Heart left ventricle (tissue), 16 donors: Measurements from ENCODE around the gene FAM131C. TPM values are rescaled to one million over a fixed set of nuclear protein-coding genes. Genes with fewer than 3 reads are reported as not detected.
"Not testable (repeated sequence)": the region's sequence is repeated elsewhere in the genome, so short reads cannot be mapped to it uniquely, and the experiment has no call there.

ENCODE experiments used
- ATAC-seq, 4 donors: fragments of 200-7000 bp; cut with Tn5 transposase; one replicate each; pipeline ENCODE4 v1.9.1; 2020 to 2022; ENCODE audit warnings: moderate library complexity in 4 of 4, mild to moderate bottlenecking in 3 of 4, moderate number of reproducible peaks in 1 of 4
- DNase-seq, 5 donors: peaks; one replicate each; pipeline ENCODE4 v3.0.0-alpha.2; 2020
- H3K27ac ChIP-seq, 12 donors: fragments of 200-600 bp; sonication (generic) in 4 of 12; one replicate each; pipeline versions ENCODE4 v1.5.0 to v1.8.0; 2016 to 2022; ENCODE audit warnings: mild to moderate bottlenecking in 2 of 12
- H3K27me3 ChIP-seq, 9 donors: fragments of 200-600 bp; sonication (generic) in 2 of 9; one replicate each; pipeline versions ENCODE4 v1.5.1 to v1.8.0; 2016 to 2022; ENCODE audit warnings: mild to moderate bottlenecking in 3 of 9
- H3K36me3 ChIP-seq, 9 donors: fragments of 200-600 bp; sonication (generic) in 2 of 9; one replicate each; pipeline versions ENCODE4 v1.5.0 to v1.8.0; 2018 to 2022; ENCODE audit warnings: mild to moderate bottlenecking in 2 of 9
- H3K4me1 ChIP-seq, 12 donors: fragments of 200-600 bp; sonication (generic) in 4 of 12; one replicate each; pipeline versions ENCODE4 v1.5.0 to v1.8.0; 2016 to 2022; ENCODE audit warnings: mild to moderate bottlenecking in 3 of 12
- H3K4me3 ChIP-seq, 12 donors: fragments of 200-600 bp; sonication (generic) in 4 of 12; one replicate each; pipeline versions ENCODE4 v1.5.0 to v1.8.0; 2017 to 2022; ENCODE audit warnings: mild to moderate bottlenecking in 9 of 12, moderate library complexity in 4 of 12
- H3K9me3 ChIP-seq, 12 donors: fragments of 200-600 bp; sonication (generic) in 4 of 12; one replicate each; pipeline versions ENCODE4 v1.5.0 to v1.8.0; 2016 to 2022; ENCODE audit warnings: mild to moderate bottlenecking in 1 of 12
- CTCF ChIP-seq, 12 donors: fragments of 200-600 bp; sonication (generic) in 4 of 12; IDR thresholded peaks; one replicate each; pipeline versions ENCODE4 v1.5.0 to v1.8.0; 2018 to 2022; ENCODE audit warnings: antibody characterized with exemption in 12 of 12, mild to moderate bottlenecking in 5 of 12
- POLR2A ChIP-seq, 2 donors: fragments of 450-650 bp; IDR thresholded peaks; one replicate each; pipeline ENCODE4 v1.6.1; 2017; ENCODE audit warnings: antibody characterized with exemption in 2 of 2, mild to moderate bottlenecking in 2 of 2, moderate library complexity in 2 of 2
- WGBS, 4 donors: extraction: QIAGEN DNeasy Blood & Tissue Kit in 2 of 4; methylation state at CpG; one replicate each; pipeline versions ENCODE4 v1.1.5 to v1.1.7; 2013 to 2018; 5-methylcytosine and 5-hydroxymethylcytosine counted together
- intact Hi-C, 10 donors: fragments of 100-400 bp; cut with DNase I; formaldehyde crosslinking; loops; one replicate each; pipeline versions ENCODE4 v1.11.1 to v1.14.2; 2022
- polyA plus RNA-seq, 2 donors: library from polyadenylated mRNA; stranded (reverse); fragments of 200-250 nt; gene quantifications; one replicate each; pipeline ENCODE4 v1.2.3, GENCODE V29; 2013
- total RNA-seq, 9 donors: library from RNA; depleted of rRNA in 2 of 9; stranded (reverse); fragments of >200 nt in 2 of 9; fragmentation: NEBNext Ultra II Directional in 3 of 9; extraction: Animal tissue kit (Norgen Biotek cat#: 25700) in 3 of 9; gene quantifications; one replicate each; pipeline versions ENCODE4 v1.1.0 to v1.2.4, GENCODE V29; 2016 to 2023
- donor health status: ischemic (EF 13 %, LVEDD 7.1; RV severe dilation, severe dysfunction).
- donor health status: healthy with polysubstance abuse.
- donor health status: DM: no; HTN: yes; CAD: no.
- donor health status: DM: no; HTN: no; CAD: no.
- donor health status: ischemic (EF 25% LVEDD 6.9; RV normal size, moderate dysfunction).
- donor health status: ischemic (EF 25% LVEDD 5.7; RV mildly dilated, moderate dysfunction).
- donor health status: healthy.
- donor health status: DM: yes; HTN: yes; CAD: no.
- donor health status: ischemic (EF 35%, LVEDD 5.7; RV mildly dilated, moderate dysfunction).
- donor health status: nonischemic (EF 11% LVEDD 7.7; RV severe dilation, severe dysfunction).
- donor health status: DM: yes; HTN: yes; CAD: no.
- donor health status: PGD.
- donor health status: ischemic (EF 29% LVEDD 5.4; RV normal size, mild dysfunction).
- donor health status: nonischemic (EF 23%, LVEDD 6.1; RV moderate dilation, normal function).

FAM131C gene
- total and polyA plus RNA-seq, 11 donors: 1.1 to 17.8 (median 3.4) TPM

- H3K4me1 ChIP-seq: peaks cover 0 to 6% (median 0%) of the 10 kb centered on the region in 12 donors
These were observed 18.6 kb downstream of the FAM131C start for GRCh38 chr1:16054598-16055540.

GRCh38 chr1:16053781-16054502 is 19.5 kb downstream of the FAM131C start:
- WGBS, 4 donors: 63 to 81% (median 79%) methylated on average over 3 to 8 of the region's 8 CpGs
- H3K27me3 ChIP-seq: peaks cover 0 to 3% (median 0%) of the 10 kb centered on the region in 9 donors
- DNase-seq (no peak), ATAC-seq (no peak)
- H3K4me3 ChIP-seq: no peak overlapping the region
- TF ChIP-seq POLR2A (IDR thresholded peaks at IDR 0.05) (no peak), CTCF (IDR thresholded peaks at IDR 0.05) (no peak)
- peaks cover 0 to 9% (median 2%) of the 10 kb centered on the region in 12 donors for H3K4me1 ChIP-seq
- intact Hi-C loops: loop anchor here in 5 of 10 donors (2.0 to 10.0 kb wide), 5 partner anchors 45 to 267 kb away; partner anchors contain the start of gene UQCRHL (in 2 of the 5)
- no peak overlapping the region for H3K27ac ChIP-seq
- no peaks in the 10 kb centered on the region for H3K9me3 ChIP-seq
- no peaks in the 10 kb centered on the region for H3K36me3 ChIP-seq

More at GRCh38 chr1:16054598-16055540, 18.6 kb downstream of the FAM131C start:
- WGBS, 4 donors: 80 to 92% (median 83%) methylated on average over 6 to 7 of the region's 7 CpGs
- H3K27ac ChIP-seq: no peak overlapping the region
- intact Hi-C loops: loop anchor here in 7 of 10 donors (1.0 to 10.0 kb wide), 11 partner anchors 46 to 268 kb away; partner anchors contain the start of gene UQCRHL (in 2 of the 7)
- TF ChIP-seq POLR2A (IDR thresholded peaks at IDR 0.05) (no peak), CTCF (IDR thresholded peaks at IDR 0.05) (no peak)
- DNase-seq: no peak
- no peaks in the 10 kb centered on the region for H3K9me3 ChIP-seq
- H3K27me3 ChIP-seq: no peaks in the 10 kb centered on the region
- ATAC-seq: no peak
- no peaks in the 10 kb centered on the region for H3K36me3 ChIP-seq
- no peak overlapping the region for H3K4me3 ChIP-seq

DNA sequence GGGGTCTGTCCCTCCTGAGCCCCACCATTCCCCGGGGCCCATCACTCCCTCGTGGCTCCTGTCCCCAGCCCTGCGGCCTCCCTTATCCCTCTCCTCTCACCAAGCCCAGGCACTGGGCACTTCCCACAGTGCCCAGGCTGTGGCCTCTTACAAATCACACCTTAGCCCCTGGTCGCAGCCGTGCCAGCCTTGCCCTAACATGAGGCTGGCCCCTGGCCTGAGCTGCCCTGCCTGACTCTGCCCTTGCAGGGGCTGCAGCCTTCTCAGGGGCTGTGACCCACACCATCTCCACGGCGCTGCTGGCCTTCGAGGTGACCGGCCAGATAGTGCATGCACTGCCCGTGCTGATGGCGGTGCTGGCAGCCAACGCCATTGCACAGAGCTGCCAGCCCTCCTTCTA is 21.5 kb downstream of the FAM131C start:
- H3K27ac ChIP-seq, DNase-seq, H3K4me3 ChIP-seq, ATAC-seq, H3K27me3 ChIP-seq, H3K36me3 ChIP-seq, H3K9me3 ChIP-seq: not testable (repeated sequence)
- WGBS, 4 donors: 85 to 93% (median 86%) methylated on average over 5 to 12 of the region's 12 CpGs
- peaks cover 0 to 14% (median 5%) of the 10 kb centered on the region in 12 donors for H3K4me1 ChIP-seq
- intact Hi-C loops: loop anchor here in 3 of 10 donors (5.0 to 10.0 kb wide), 4 partner anchors 245 to 265 kb away; partner anchors contain the start of gene UQCRHL (in 2 of the 3)

GRCh38 chr1:16051039-16051438 is 22.4 kb downstream of the FAM131C start:
- Histone ChIP-seq H3K4me3 (no peak overlapping the region), H3K9me3 (no peaks in the 10 kb centered on the region), H3K27ac (no peak overlapping the region), H3K36me3 (no peaks in the 10 kb centered on the region), H3K4me1 (peaks cover 0 to 14% (median 5%) of the 10 kb centered on the region in 12 donors), H3K27me3 (peaks cover 0 to 6% (median 0%) of the 10 kb centered on the region in 9 donors)
- 82 to 96% (median 84%) methylated on average over 3 of the region's 3 CpGs for WGBS, 4 donors
- DNase-seq (no peak), ATAC-seq (no peak)
- intact Hi-C loops: loop anchor here in 3 of 10 donors (5.0 to 10.0 kb wide), 4 partner anchors 244 to 264 kb away; partner anchors contain the start of gene UQCRHL (in 2 of the 3)
- no peak for TF ChIP-seq POLR2A (IDR thresholded peaks at IDR 0.05)
- TF ChIP-seq CTCF (IDR thresholded peaks at IDR 0.05): no peak
